ENCODE measurements around the gene MYL1. TPM values are rescaled to one million over a fixed set of nuclear protein-coding genes. Genes with fewer than 3 reads are reported as not detected.

The MYL1 gene
- total RNA-seq, 4 donors from 2014 or later = 0.64 to 3.4 TPM; not detected in 2

- WGBS, 2 donors (ENCODE audit: low coverage in 1 of 2) = 82 to 91% methylated on average over 4 of the region's 4 CpGs
- H3K9me3 ChIP-seq = no peaks in the 10 kb centered on the region
Measured at GRCh38 chr2:210323003-210323402, 8.0 kb upstream of the MYL1 start.

GRCh38 chr2:210318891-210319290, 3.9 kb upstream of the MYL1 start:
- TF ChIP-seq EP300 (IDR thresholded peaks at IDR 0.05; ENCODE audit: low read depth) (no peak), CTCF (IDR thresholded peaks at IDR 0.05) (no peak), POLR2A (IDR thresholded peaks at IDR 0.05) (no peak), POLR2AphosphoS5 (IDR thresholded peaks at IDR 0.05) (no peak)
- Histone ChIP-seq H3K4me1 (no peaks in the 10 kb centered on the region), H3K36me3 (no peaks in the 10 kb centered on the region), H3K27me3 (no peaks in the 10 kb centered on the region), H3K9me3 (no peaks in the 10 kb centered on the region), H3K4me3 (no peak overlapping the region), H3K27ac (no peak overlapping the region)
- intact Hi-C loops (cut with DNase I; ENCODE audit: low total_unique reads) = no loop called here
- 68 to 73% methylated on average over 3 of the region's 3 CpGs for WGBS, 2 donors (ENCODE audit: low coverage in 1 of 2)
- no peak for DNase-seq
- in situ Hi-C loops (cut with MboI; ENCODE audit: low pct_ligation_motif_present in 1 of 4, low pct_unique_long_range_greater_than_20kb in 1 of 4, low sequenced_read_pairs in 3 of 4) = no loop called here

More at GRCh38 chr2:210323003-210323402, 8.0 kb upstream of the MYL1 start:
- H3K27me3 ChIP-seq = no peaks in the 10 kb centered on the region
- no peaks in the 10 kb centered on the region for H3K4me1 ChIP-seq
- H3K36me3 ChIP-seq = no peaks in the 10 kb centered on the region
- H3K27ac ChIP-seq = no peak overlapping the region
- intact Hi-C loops (cut with DNase I; ENCODE audit: low total_unique reads) (no loop called here), in situ Hi-C loops (cut with MboI; ENCODE audit: low pct_ligation_motif_present in 1 of 4, low pct_unique_long_range_greater_than_20kb in 1 of 4, low sequenced_read_pairs in 3 of 4) (no loop called here)
- no peak for DNase-seq
- H3K4me3 ChIP-seq = no peak overlapping the region
- TF ChIP-seq EP300 (IDR thresholded peaks at IDR 0.05; ENCODE audit: low read depth) = no peak
- no peak for TF ChIP-seq POLR2A (IDR thresholded peaks at IDR 0.05)
- TF ChIP-seq CTCF (IDR thresholded peaks at IDR 0.05) = no peak
- no peak for TF ChIP-seq POLR2AphosphoS5 (IDR thresholded peaks at IDR 0.05)

GRCh38 chr2:210318486-210318885, 3.5 kb upstream of the MYL1 start:
- DNase-seq = no peak
- no peaks in the 10 kb centered on the region for H3K36me3 ChIP-seq
- 68 to 80% methylated on average over 2 of the region's 2 CpGs for WGBS, 2 donors (ENCODE audit: low coverage in 1 of 2)
- H3K4me3 ChIP-seq = no peak overlapping the region
- no peak for TF ChIP-seq CTCF (IDR thresholded peaks at IDR 0.05)
- no peak for TF ChIP-seq POLR2A (IDR thresholded peaks at IDR 0.05)
- no peak for TF ChIP-seq EP300 (IDR thresholded peaks at IDR 0.05; ENCODE audit: low read depth)
- TF ChIP-seq POLR2AphosphoS5 (IDR thresholded peaks at IDR 0.05) = no peak
- intact Hi-C loops (cut with DNase I; ENCODE audit: low total_unique reads) = no loop called here
- H3K27me3 ChIP-seq = no peaks in the 10 kb centered on the region
- H3K9me3 ChIP-seq = no peaks in the 10 kb centered on the region
- no peaks in the 10 kb centered on the region for H3K4me1 ChIP-seq
- no peak overlapping the region for H3K27ac ChIP-seq
- in situ Hi-C loops (cut with MboI; ENCODE audit: low pct_ligation_motif_present in 1 of 4, low pct_unique_long_range_greater_than_20kb in 1 of 4, low sequenced_read_pairs in 3 of 4) = no loop called here

- no peak for DNase-seq
- Histone ChIP-seq H3K9me3 (no peaks in the 10 kb centered on the region), H3K4me3 (no peak overlapping the region), H3K4me1 (no peaks in the 10 kb centered on the region), H3K36me3 (no peaks in the 10 kb centered on the region), H3K27me3 (no peaks in the 10 kb centered on the region), H3K27ac (no peak overlapping the region)
- intact Hi-C loops (cut with DNase I; ENCODE audit: low total_unique reads) (no loop called here), in situ Hi-C loops (cut with MboI; ENCODE audit: low pct_ligation_motif_present in 1 of 4, low pct_unique_long_range_greater_than_20kb in 1 of 4, low sequenced_read_pairs in 3 of 4) (no loop called here)
- 0 to 31% methylated on average over 1 of the region's 1 CpG for WGBS, 2 donors (ENCODE audit: low coverage in 1 of 2)
- TF ChIP-seq EP300 (IDR thresholded peaks at IDR 0.05; ENCODE audit: low read depth) (no peak), CTCF (IDR thresholded peaks at IDR 0.05) (no peak), POLR2A (IDR thresholded peaks at IDR 0.05) (no peak), POLR2AphosphoS5 (IDR thresholded peaks at IDR 0.05) (no peak)
Measured at GRCh38 chr2:210310550-210310949, 4.4 kb downstream of the MYL1 start.

All from transverse colon (tissue), 4 donors.